ENCODE results near the gene IQSEC2. TPM values are rescaled to one million over a fixed set of nuclear protein-coding genes. Genes with fewer than 3 reads are reported as not detected.

The IQSEC2 gene
- total and polyA plus RNA-seq, 11 donors: 7.7 to 16.4 (median 12.6) TPM

DNA sequence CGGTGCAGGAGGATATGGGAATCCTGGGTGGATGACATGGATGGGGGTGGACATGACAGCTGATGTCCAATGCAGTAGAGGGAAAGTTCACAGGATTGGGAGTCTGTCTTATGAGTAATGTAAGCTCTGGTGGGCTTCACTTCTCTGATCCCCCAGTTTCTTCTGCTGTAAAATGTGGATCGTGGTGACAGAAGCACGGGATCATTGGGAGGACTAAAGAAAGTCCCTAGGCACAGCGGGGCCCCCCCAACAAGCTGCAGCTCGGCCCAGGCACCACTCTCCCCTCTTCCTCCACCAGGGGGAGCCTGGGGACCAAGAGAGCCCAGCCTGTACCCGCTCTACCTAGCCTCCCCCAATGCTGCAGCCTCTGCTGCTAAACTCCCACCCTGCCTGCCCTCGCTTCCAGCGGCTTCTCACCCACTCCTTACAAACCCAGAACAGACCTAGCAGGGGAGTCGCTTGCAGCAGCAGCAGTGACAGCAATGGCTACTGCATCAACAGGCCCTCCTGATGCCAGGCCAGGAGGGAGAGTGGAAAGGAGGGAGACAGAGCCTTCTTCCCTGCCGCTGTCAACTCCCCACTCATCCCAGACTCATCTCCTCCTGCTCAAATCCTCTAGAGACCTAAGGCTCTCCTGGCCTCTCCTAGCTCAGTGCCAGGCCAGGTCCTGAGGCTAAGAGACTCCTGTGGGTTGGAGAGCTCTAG is 36.1 kb upstream of the IQSEC2 start:
- Histone ChIP-seq H3K4me3 (no peak overlapping the region), H3K27me3 (peaks cover 0 to 65% (median 0%) of the 10 kb centered on the region in 9 donors), H3K27ac (no peak overlapping the region), H3K9me3 (no peaks in the 10 kb centered on the region), H3K36me3 (no peaks in the 10 kb centered on the region), H3K4me1 (peaks cover 0 to 35% (median 0%) of the 10 kb centered on the region in 12 donors)
- WGBS, 4 donors: 2 to 15% (median 6%) methylated on average over 8 to 10 of the region's 10 CpGs
- DNase-seq: peak; percentile 40 to 73 (median 60)
- intact Hi-C loops (cut with DNase I): loop anchor here in 9 of 10 donors (5.0 to 10.0 kb wide), 4 partner anchors 117 to 1737 kb away; partner anchors contain the start of gene HSD17B10 (in 3 of the 9)
- TF ChIP-seq POLR2A (IDR thresholded peaks at IDR 0.05): no peak
- TF ChIP-seq, protein P1, sequence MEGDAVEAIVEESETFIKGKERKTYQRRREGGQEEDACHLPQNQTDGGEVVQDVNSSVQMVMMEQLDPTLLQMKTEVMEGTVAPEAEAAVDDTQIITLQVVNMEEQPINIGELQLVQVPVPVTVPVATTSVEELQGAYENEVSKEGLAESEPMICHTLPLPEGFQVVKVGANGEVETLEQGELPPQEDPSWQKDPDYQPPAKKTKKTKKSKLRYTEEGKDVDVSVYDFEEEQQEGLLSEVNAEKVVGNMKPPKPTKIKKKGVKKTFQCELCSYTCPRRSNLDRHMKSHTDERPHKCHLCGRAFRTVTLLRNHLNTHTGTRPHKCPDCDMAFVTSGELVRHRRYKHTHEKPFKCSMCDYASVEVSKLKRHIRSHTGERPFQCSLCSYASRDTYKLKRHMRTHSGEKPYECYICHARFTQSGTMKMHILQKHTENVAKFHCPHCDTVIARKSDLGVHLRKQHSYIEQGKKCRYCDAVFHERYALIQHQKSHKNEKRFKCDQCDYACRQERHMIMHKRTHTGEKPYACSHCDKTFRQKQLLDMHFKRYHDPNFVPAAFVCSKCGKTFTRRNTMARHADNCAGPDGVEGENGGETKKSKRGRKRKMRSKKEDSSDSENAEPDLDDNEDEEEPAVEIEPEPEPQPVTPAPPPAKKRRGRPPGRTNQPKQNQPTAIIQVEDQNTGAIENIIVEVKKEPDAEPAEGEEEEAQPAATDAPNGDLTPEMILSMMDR (IDR thresholded peaks at IDR 0.05): peak; percentile 54 to 88 (median 70)
- peak; percentile 74 to 85 (median 78) for ATAC-seq

DNA sequence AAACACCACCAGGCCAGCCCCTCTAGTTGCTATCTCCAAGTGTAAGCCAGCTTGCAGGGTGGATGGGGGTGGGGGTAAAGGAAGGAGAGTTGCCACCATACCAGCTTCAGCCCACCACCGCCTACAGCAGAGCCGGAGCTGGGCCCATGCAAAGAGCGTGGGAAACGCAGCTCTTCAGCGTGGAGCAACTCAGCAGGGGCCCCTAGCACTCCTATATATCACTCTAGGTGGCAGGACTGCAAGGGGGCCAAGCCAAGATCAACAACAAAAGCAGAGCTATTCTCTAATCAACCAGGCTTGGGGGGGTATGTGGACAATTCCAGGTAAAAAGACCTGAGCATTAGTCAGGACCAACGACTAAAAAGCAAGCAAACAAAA is 35.5 kb upstream of the IQSEC2 start:
- intact Hi-C loops (cut with DNase I): loop anchor here in 9 of 10 donors (5.0 to 10.0 kb wide), 4 partner anchors 118 to 1738 kb away; partner anchors contain the start of gene HSD17B10 (in 3 of the 9)
- Histone ChIP-seq H3K36me3 (no peaks in the 10 kb centered on the region), H3K4me1 (peaks cover 0 to 35% (median 0%) of the 10 kb centered on the region in 12 donors), H3K9me3 (no peaks in the 10 kb centered on the region), H3K4me3 (no peak overlapping the region), H3K27me3 (peaks cover 0 to 63% (median 0%) of the 10 kb centered on the region in 9 donors), H3K27ac (no peak overlapping the region)
- DNase-seq (no peak), ATAC-seq (no peak)
- no peak for TF ChIP-seq POLR2A (IDR thresholded peaks at IDR 0.05)
- TF ChIP-seq, protein P1 (IDR thresholded peaks at IDR 0.05): no peak
- WGBS, 4 donors: 37 to 51% (median 43%) methylated on average over 6 of the region's 6 CpGs

GRCh38 chrX:53316111-53316859 is 34.9 kb upstream of the IQSEC2 start:
- ATAC-seq: no peak
- H3K36me3 ChIP-seq: no peaks in the 10 kb centered on the region
- H3K4me1 ChIP-seq: peaks cover 0 to 35% (median 0%) of the 10 kb centered on the region in 12 donors
- H3K4me3 ChIP-seq: no peak overlapping the region
- H3K27ac ChIP-seq: no peak overlapping the region
- no peak for DNase-seq
- WGBS, 4 donors: 63 to 70% (median 67%) methylated on average over 7 to 15 of the region's 15 CpGs
- H3K9me3 ChIP-seq: no peaks in the 10 kb centered on the region
- TF ChIP-seq, protein P1 (IDR thresholded peaks at IDR 0.05): no peak
- TF ChIP-seq POLR2A (IDR thresholded peaks at IDR 0.05): no peak
- H3K27me3 ChIP-seq: peaks cover 0 to 63% (median 0%) of the 10 kb centered on the region in 9 donors
- intact Hi-C loops (cut with DNase I): loop anchor here in 9 of 10 donors (5.0 to 10.0 kb wide), 4 partner anchors 119 to 1739 kb away; partner anchors contain the start of gene HSD17B10 (in 3 of the 9)

- Histone ChIP-seq H3K27ac (peak overlapping the region in 1 of 12 donors; percentile 44), H3K9me3 (no peaks in the 10 kb centered on the region), H3K4me3 (no peak overlapping the region), H3K4me1 (peaks cover 0 to 14% (median 0%) of the 10 kb centered on the region in 12 donors), H3K27me3 (peaks cover 0 to 44% (median 0%) of the 10 kb centered on the region in 9 donors), H3K36me3 (no peaks in the 10 kb centered on the region)
- intact Hi-C loops (cut with DNase I): loop anchor here in 4 of 10 donors (2.0 to 10.0 kb wide), 3 partner anchors 121 to 1741 kb away; partner anchors contain the start of gene HSD17B10 (in 3 of the 4)
- ATAC-seq: no peak
- TF ChIP-seq, protein P1 (IDR thresholded peaks at IDR 0.05): no peak
- no peak for TF ChIP-seq POLR2A (IDR thresholded peaks at IDR 0.05)
- WGBS, 4 donors: 64 to 78% (median 72%) methylated on average over 5 of the region's 5 CpGs
- DNase-seq: no peak
Measured at GRCh38 chrX:53313728-53314105, 32.3 kb upstream of the IQSEC2 start.

All from heart left ventricle (tissue), 16 donors.